Lower leg skin (tissue), 4 donors: ENCODE data around the gene ENOPH1. TPM values are rescaled to one million over a fixed set of nuclear protein-coding genes. Genes with fewer than 3 reads are reported as not detected.
"Not testable (repeated sequence)": the region's sequence is repeated elsewhere in the genome, so short reads cannot be mapped to it uniquely, and the experiment has no call there.

Experiments
- DNase-seq, 2 donors: peaks; one replicate each; pipeline ENCODE4 v3.0.0-alpha.2; 2019; ENCODE audit warnings: low spot score in 2 of 2
- H3K4me3 ChIP-seq: fragments of 200-600 bp; sonication (generic); 2 replicates; pipeline ENCODE4 v1.5.1; 2017; ENCODE audit warnings: mild to moderate bottlenecking, low read depth; ENCODE audit not compliant: poor library complexity, severe bottlenecking
- CTCF ChIP-seq, 3 donors: fragments of 450-650 bp; IDR thresholded peaks; one replicate each; pipeline ENCODE4 v1.5.1; 2016; ENCODE audit warnings: antibody characterized with exemption in 3 of 3, mild to moderate bottlenecking in 3 of 3, moderate library complexity in 2 of 3
- POLR2A ChIP-seq, 2 donors: fragments of 450-650 bp; IDR thresholded peaks; one replicate each; pipeline ENCODE4 v1.6.1; 2016 to 2017; ENCODE audit warnings: antibody characterized with exemption in 2 of 2, mild to moderate bottlenecking in 1 of 2, moderate library complexity in 1 of 2
- WGBS, 2 donors: methylation state at CpG; one replicate each; pipeline ENCODE4 v1.1.5; 2018; 5-methylcytosine and 5-hydroxymethylcytosine counted together
- intact Hi-C: fragments of 100-400 bp; cut with DNase I; formaldehyde crosslinking; loops from one replicate; pipeline ENCODE4 v1.15.0; 2023; ENCODE audit warnings: low total_unique reads
- total RNA-seq, 4 donors: library from RNA; depleted of rRNA; stranded (reverse); fragments of >200 nt; gene quantifications; one replicate each; pipeline ENCODE4 v1.1.0, GENCODE V29; 2016

Gene ENOPH1
- total RNA-seq, 4 donors from 2014 or later: 21.2 to 44.3 (median 34.6) TPM

- 6 to 7% methylated on average over 7 of the region's 7 CpGs for WGBS, 2 donors
- TF ChIP-seq CTCF (IDR thresholded peaks at IDR 0.05) (no peak), POLR2A (IDR thresholded peaks at IDR 0.05) (no peak)
- no peak overlapping the region for H3K4me3 ChIP-seq
- DNase-seq: peak; percentile 94 to 97
- intact Hi-C loops: loop anchor here (10.0 kb wide), 1 partner anchor 272 kb away; no protein-coding TSS in a partner anchor
Measured at GRCh38 chr4:82462415-82462831, 32.0 kb downstream of the ENOPH1 start.

GRCh38 chr4:82463221-82463620 lies 32.8 kb downstream of the ENOPH1 start:
- H3K4me3 ChIP-seq: no peak overlapping the region
- TF ChIP-seq POLR2A (IDR thresholded peaks at IDR 0.05): no peak
- TF ChIP-seq CTCF (IDR thresholded peaks at IDR 0.05): no peak
- intact Hi-C loops: loop anchor here (10.0 kb wide), 1 partner anchor 272 kb away; no protein-coding TSS in a partner anchor
- WGBS, 2 donors: 98 to 100% methylated on average over 1 of the region's 1 CpG
- no peak for DNase-seq

GRCh38 chr4:82467471-82467870 lies 37.1 kb downstream of the ENOPH1 start:
- H3K4me3 ChIP-seq: no peak overlapping the region
- 43 to 55% methylated on average over 3 of the region's 3 CpGs for WGBS, 2 donors
- intact Hi-C loops: loop anchor here (10.0 kb wide), 1 partner anchor 267 kb away; no protein-coding TSS in a partner anchor
- no peak for DNase-seq
- TF ChIP-seq POLR2A (IDR thresholded peaks at IDR 0.05): no peak
- TF ChIP-seq CTCF (IDR thresholded peaks at IDR 0.05): no peak

GRCh38 chr4:82469791-82470345 lies 39.5 kb downstream of the ENOPH1 start:
- H3K4me3 ChIP-seq: no peak overlapping the region
- DNase-seq: no peak
- 73 to 75% methylated on average over 2 of the region's 2 CpGs for WGBS, 2 donors
- intact Hi-C loops: loop anchor here (10.0 kb wide), 1 partner anchor 265 kb away; no protein-coding TSS in a partner anchor
- TF ChIP-seq CTCF (IDR thresholded peaks at IDR 0.05) (no peak), POLR2A (IDR thresholded peaks at IDR 0.05) (no peak)

GRCh38 chr4:82473080-82473479 lies 42.7 kb downstream of the ENOPH1 start:
- 71 to 72% methylated on average over 5 of the region's 5 CpGs for WGBS, 2 donors
- intact Hi-C loops, H3K4me3 ChIP-seq: not testable (repeated sequence)
- peak in 1 of 2 donors; percentile 5 for DNase-seq

GRCh38 chr4:82473621-82474164 lies 43.3 kb downstream of the ENOPH1 start:
- intact Hi-C loops: no loop called here
- DNase-seq: peak in 1 of 2 donors; percentile 9
- WGBS, 2 donors: 95 to 96% methylated on average over 15 of the region's 15 CpGs
- TF ChIP-seq POLR2A (IDR thresholded peaks at IDR 0.05) (no peak), CTCF (IDR thresholded peaks at IDR 0.05) (no peak)
- H3K4me3 ChIP-seq: no peak overlapping the region

- intact Hi-C loops, H3K4me3 ChIP-seq, DNase-seq: not testable (repeated sequence)
- WGBS, 2 donors: 94 to 95% methylated on average over 7 of the region's 7 CpGs
Measured at GRCh38 chr4:82475931-82476330, 45.5 kb downstream of the ENOPH1 start.

GRCh38 chr4:82477469-82477868 lies 47.1 kb downstream of the ENOPH1 start:
- DNase-seq: peak in 1 of 2 donors; percentile 2
- WGBS, 2 donors: 76 to 82% methylated on average over 9 of the region's 9 CpGs
- H3K4me3 ChIP-seq, intact Hi-C loops: not testable (repeated sequence)
